Mesenchymal stem cell (in vitro differentiated cells and primary cell): ENCODE results near the gene STKLD1.

Experiments used
- DNase-seq: peaks from one replicate; pipeline ENCODE4 v3.0.0-alpha.2; 2013
- H2AFZ ChIP-seq: one replicate; pipeline ENCODE4 v1.6.1; 2013; ENCODE audit warnings: low read depth, mild to moderate bottlenecking, control low read depth, inconsistent platforms, low read length, moderate library complexity
- H2AK5ac ChIP-seq: 2 replicates; pipeline ENCODE4 v1.6.1; 2013; ENCODE audit warnings: low read length, moderate library complexity, mild to moderate bottlenecking, inconsistent platforms; ENCODE audit not compliant: severe bottlenecking
- H2BK120ac ChIP-seq: one replicate; pipeline ENCODE4 v1.6.1; 2013; ENCODE audit warnings: low read depth, mild to moderate bottlenecking, inconsistent platforms, low read length, moderate library complexity
- H2BK12ac ChIP-seq, 2 experiments: one replicate each; pipeline ENCODE4 v1.6.1; 2013; ENCODE audit warnings: inconsistent platforms in 2 of 2, low read length in 2 of 2, mild to moderate bottlenecking in 2 of 2, moderate library complexity in 2 of 2, control low read depth in 1 of 2
- H2BK15ac ChIP-seq: one replicate; pipeline ENCODE4 v1.6.1; 2013; ENCODE audit warnings: mild to moderate bottlenecking, low read depth, inconsistent platforms; ENCODE audit not compliant: poor library complexity, severe bottlenecking
- H2BK5ac ChIP-seq: 2 replicates; pipeline ENCODE4 v1.6.1; 2013; ENCODE audit warnings: low read depth, mild to moderate bottlenecking, low read length, control low read depth, inconsistent platforms; ENCODE audit not compliant: poor library complexity, severe bottlenecking
- H3K14ac ChIP-seq, 2 experiments: one replicate each; pipeline ENCODE4 v1.6.1; 2013; ENCODE audit warnings: inconsistent platforms in 2 of 2, low read length in 2 of 2, control low read depth in 1 of 2, mild to moderate bottlenecking in 1 of 2, moderate library complexity in 1 of 2
- H3K18ac ChIP-seq, 2 experiments: one replicate each; pipeline ENCODE4 v1.6.1; 2013; ENCODE audit warnings: inconsistent platforms in 2 of 2, low read length in 2 of 2, control low read depth in 1 of 2, low read depth in 1 of 2, mild to moderate bottlenecking in 1 of 2
- H3K23ac ChIP-seq, 2 experiments: one replicate each; pipeline ENCODE4 v1.6.1; 2013; ENCODE audit warnings: inconsistent platforms in 2 of 2, low read length in 2 of 2, mild to moderate bottlenecking in 2 of 2, moderate library complexity in 2 of 2, control low read depth in 1 of 2
- H3K27ac ChIP-seq: 2 replicates; pipeline ENCODE4 v1.5.1; 2013; ENCODE audit warnings: mild to moderate bottlenecking, moderate library complexity, low read length, control low read depth, inconsistent platforms; ENCODE audit not compliant: poor library complexity, severe bottlenecking
- H3K27me3 ChIP-seq, 2 experiments: 2 replicates each; pipeline versions ENCODE4 v1.6.1 to v1.7.0; 2013; ENCODE audit warnings: low read length in 2 of 2, mild to moderate bottlenecking in 2 of 2, moderate library complexity in 2 of 2, control low read depth in 1 of 2, inconsistent platforms in 1 of 2; ENCODE audit not compliant: control insufficient read depth in 1 of 2, insufficient read depth in 1 of 2
- H3K36me3 ChIP-seq, 2 experiments: 2 replicates each; pipeline versions ENCODE4 v1.6.1 to v1.7.0; 2013; ENCODE audit warnings: low read length in 2 of 2, control low read depth in 1 of 2, inconsistent platforms in 1 of 2, low read depth in 1 of 2, mild to moderate bottlenecking in 1 of 2; ENCODE audit not compliant: insufficient read depth in 2 of 2, control insufficient read depth in 1 of 2
- H3K4ac ChIP-seq, 2 experiments: one replicate each; pipeline ENCODE4 v1.6.1; 2013; ENCODE audit warnings: inconsistent platforms in 2 of 2, low read length in 2 of 2, mild to moderate bottlenecking in 2 of 2, moderate library complexity in 2 of 2, control low read depth in 1 of 2, low read depth in 1 of 2
- H3K4me1 ChIP-seq: 2 replicates; pipeline ENCODE4 v1.6.1; 2013; ENCODE audit warnings: low read depth, low read length, control low read depth; ENCODE audit not compliant: control insufficient read depth, insufficient read depth
- H3K4me2 ChIP-seq: 2 replicates; pipeline ENCODE4 v1.6.1; 2013; ENCODE audit warnings: low read length, mild to moderate bottlenecking, inconsistent platforms; ENCODE audit not compliant: poor library complexity, severe bottlenecking
- H3K4me3 ChIP-seq, 2 experiments: 2 replicates each; pipeline versions ENCODE4 v1.5.1 to v1.7.0; 2013; ENCODE audit warnings: low read length in 2 of 2, mild to moderate bottlenecking in 2 of 2, control low read depth in 1 of 2, low read depth in 1 of 2; ENCODE audit not compliant: insufficient read depth in 1 of 2
- H3K79me1 ChIP-seq: replicated peaks from 2 replicates; pipeline ENCODE4 v1.6.1; 2013; ENCODE audit warnings: mild to moderate bottlenecking, control low read depth, low read length, inconsistent platforms; ENCODE audit not compliant: poor library complexity, severe bottlenecking
- H3K9ac ChIP-seq: 2 replicates; pipeline ENCODE4 v1.7.0; 2013; ENCODE audit warnings: mild to moderate bottlenecking, low read length, moderate library complexity
- H3K9me3 ChIP-seq: 2 replicates; pipeline ENCODE4 v1.7.0; 2013; ENCODE audit warnings: mild to moderate bottlenecking, low read length; ENCODE audit not compliant: control insufficient read depth
- H4K8ac ChIP-seq: one replicate; pipeline ENCODE4 v1.6.1; 2013; ENCODE audit warnings: inconsistent platforms, mild to moderate bottlenecking, low read length, moderate library complexity
- H4K91ac ChIP-seq: one replicate; pipeline ENCODE4 v1.6.1; 2013; ENCODE audit warnings: mild to moderate bottlenecking, low read length, inconsistent platforms
- WGBS: methylation state at CpG from one replicate; pipeline ENCODE4 v1.1.7; 2013; ENCODE audit warnings: mixed read lengths; 5-methylcytosine and 5-hydroxymethylcytosine counted together

The STKLD1 gene

DNA sequence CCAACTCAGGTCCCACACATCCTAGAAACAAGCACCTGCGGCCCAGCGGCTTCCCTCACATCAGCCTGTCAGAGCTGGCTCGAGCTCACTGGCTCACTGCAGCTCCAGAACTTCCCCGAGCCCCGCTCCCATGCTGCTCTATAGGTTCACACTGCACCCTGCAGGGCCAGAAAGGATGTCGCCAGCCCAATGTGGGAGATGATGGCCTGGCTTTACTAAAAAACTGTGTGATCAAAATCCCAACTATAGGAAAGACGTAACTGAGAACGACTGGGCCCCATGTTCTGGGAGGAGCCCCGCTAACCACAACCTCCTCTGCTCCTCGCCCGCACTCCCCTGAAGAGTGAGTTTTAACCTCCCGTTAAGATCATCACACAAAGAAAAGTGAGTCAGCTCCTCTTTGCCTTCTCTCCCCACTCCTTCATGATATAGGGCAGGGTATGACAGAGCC is 4.9 kb upstream of the STKLD1 start:
- H3K9ac ChIP-seq = peak overlapping the region; percentile 70
- no peak overlapping the region for H4K91ac ChIP-seq
- no peaks in the 10 kb centered on the region for H3K9me3 ChIP-seq
- H3K14ac ChIP-seq = no peak overlapping the region
- no peak overlapping the region for H2BK5ac ChIP-seq
- no peak overlapping the region for H4K8ac ChIP-seq
- peak overlapping the region in 1 of 2 experiments; percentile 62 for H3K4me3 ChIP-seq
- no peak overlapping the region for H3K4ac ChIP-seq
- peak overlapping the region; percentile 54 for H3K27ac ChIP-seq
- no peaks in the 10 kb centered on the region for H3K27me3 ChIP-seq
- H2AFZ ChIP-seq = no peak overlapping the region
- H2BK12ac ChIP-seq = no peak overlapping the region
- H3K79me1 ChIP-seq = no peaks in the 10 kb centered on the region
- WGBS = 90% methylated on average over 12 of the region's 12 CpGs
- no peak for DNase-seq
- H3K36me3 ChIP-seq = peaks cover 62 to 64% of the 10 kb centered on the region in 2 experiments
- peaks cover 57% of the 10 kb centered on the region for H3K4me1 ChIP-seq
- no peak overlapping the region for H2BK15ac ChIP-seq
- peak overlapping the region; percentile 13 for H3K4me2 ChIP-seq
- H3K18ac ChIP-seq = no peak overlapping the region
- H3K23ac ChIP-seq = no peak overlapping the region
- H2BK120ac ChIP-seq = no peak overlapping the region
- H2AK5ac ChIP-seq = no peak overlapping the region

- H3K36me3 ChIP-seq = peaks cover 53 to 55% of the 10 kb centered on the region in 2 experiments
- H2AFZ ChIP-seq = no peak overlapping the region
- no peak overlapping the region for H3K27ac ChIP-seq
- H3K4me3 ChIP-seq = peak overlapping the region in 1 of 2 experiments; percentile 62
- peaks cover 4% of the 10 kb centered on the region for H3K79me1 ChIP-seq
- H3K4ac ChIP-seq = no peak overlapping the region
- H3K14ac ChIP-seq = peak overlapping the region in 1 of 2 experiments; percentile 37
- no peak overlapping the region for H4K8ac ChIP-seq
- H3K9ac ChIP-seq = peak overlapping the region; percentile 70
- H3K18ac ChIP-seq = no peak overlapping the region
- H3K9me3 ChIP-seq = no peaks in the 10 kb centered on the region
- H3K27me3 ChIP-seq = no peaks in the 10 kb centered on the region
- H2BK120ac ChIP-seq = no peak overlapping the region
- 92% methylated on average over 7 of the region's 7 CpGs for WGBS
- H3K4me2 ChIP-seq = no peak overlapping the region
- H3K4me1 ChIP-seq = peaks cover 56% of the 10 kb centered on the region
- no peak overlapping the region for H2BK15ac ChIP-seq
- peak overlapping the region in 1 of 2 experiments; percentile 34 for H3K23ac ChIP-seq
- H2BK5ac ChIP-seq = no peak overlapping the region
- DNase-seq = no peak
- H2AK5ac ChIP-seq = no peak overlapping the region
- no peak overlapping the region for H4K91ac ChIP-seq
- H2BK12ac ChIP-seq = no peak overlapping the region
Measured at GRCh38 chr9:133372144-133372543, 4.0 kb upstream of the STKLD1 start.

- Histone ChIP-seq H3K4me2 (peak overlapping the region; percentile 70), H3K27me3 (no peaks in the 10 kb centered on the region), H2AFZ (no peak overlapping the region), H3K23ac (no peak overlapping the region), H3K36me3 (peaks cover 33 to 34% of the 10 kb centered on the region in 2 experiments), H3K4me3 (peak overlapping the region; percentile 95 to 99), H3K4ac (no peak overlapping the region), H3K79me1 (peaks cover 4% of the 10 kb centered on the region), H3K9ac (peak overlapping the region; percentile 100), H2AK5ac (peak overlapping the region; percentile 78), H4K91ac (no peak overlapping the region), H4K8ac (no peak overlapping the region), H2BK120ac (no peak overlapping the region), H3K4me1 (peaks cover 42% of the 10 kb centered on the region), H3K18ac (peak overlapping the region in 1 of 2 experiments; percentile 75), H2BK12ac (no peak overlapping the region), H3K9me3 (no peaks in the 10 kb centered on the region), H2BK5ac (no peak overlapping the region), H3K27ac (peak overlapping the region; percentile 64), H2BK15ac (no peak overlapping the region), H3K14ac (no peak overlapping the region)
- peak; percentile 78 for DNase-seq
- WGBS = 15% methylated on average over 12 of the region's 12 CpGs
Measured at GRCh38 chr9:133374612-133375115, 1.5 kb upstream of the STKLD1 start.

- peak overlapping the region; percentile 99 to 100 for H3K4ac ChIP-seq
- no peak overlapping the region for H2AFZ ChIP-seq
- peaks cover 4% of the 10 kb centered on the region for H3K79me1 ChIP-seq
- peak overlapping the region; percentile 100 for H3K9ac ChIP-seq
- H3K27ac ChIP-seq = peak overlapping the region; percentile 64
- H3K36me3 ChIP-seq = peaks cover 27 to 29% of the 10 kb centered on the region in 2 experiments
- peak overlapping the region; percentile 95 to 99 for H3K4me3 ChIP-seq
- H3K27me3 ChIP-seq = no peaks in the 10 kb centered on the region
- peak overlapping the region; percentile 78 for H2AK5ac ChIP-seq
- peak overlapping the region; percentile 86 for H2BK120ac ChIP-seq
- peak overlapping the region; percentile 97 to 99 for H3K18ac ChIP-seq
- peak overlapping the region; percentile 90 for H4K8ac ChIP-seq
- peak; percentile 72 for DNase-seq
- peak overlapping the region; percentile 70 for H3K4me2 ChIP-seq
- H3K14ac ChIP-seq = peak overlapping the region in 1 of 2 experiments; percentile 94
- peak overlapping the region; percentile 74 for H2BK15ac ChIP-seq
- H3K23ac ChIP-seq = peak overlapping the region; percentile 25 to 68
- peaks cover 40% of the 10 kb centered on the region for H3K4me1 ChIP-seq
- 2% methylated on average over 36 of the region's 39 CpGs for whole genome bisulfite sequencing
- H2BK12ac ChIP-seq = no peak overlapping the region
- H4K91ac ChIP-seq = peak overlapping the region; percentile 96
- H2BK5ac ChIP-seq = peak overlapping the region; percentile 97
- H3K9me3 ChIP-seq = no peaks in the 10 kb centered on the region
Measured at GRCh38 chr9:133375116-133375723, 946 bp upstream of the STKLD1 start.
